Activated naive CD4-positive, alpha-beta T cell treated with anti-CD3 and anti-CD28 coated beads for 36 hours (primary cell): ENCODE data around the gene MSMO1. TPM values are rescaled to one million over a fixed set of nuclear protein-coding genes. Genes with fewer than 3 reads are reported as not detected.

Experiments
- CTCF ChIA-PET: fragments of 350-600 bp; sonication (Branson Sonifier 250); formaldehyde crosslinking; loops from one replicate; lab custom pipeline; 2021; ENCODE audit warnings: antibody characterized with exemption; lab: Charles Lee
- DNase-seq: peaks from one replicate; pipeline ENCODE4 v3.0.0-alpha.2; 2020
- H3K27ac Mint-ChIP-seq: one replicate; pipeline ENCODE4 v1.8.0; 2021; ENCODE audit warnings: mild to moderate bottlenecking, mixed read lengths
- H3K27me3 Mint-ChIP-seq: one replicate; pipeline ENCODE4 v1.8.0; 2021; ENCODE audit warnings: low read depth, mixed read lengths
- H3K36me3 Mint-ChIP-seq: one replicate; pipeline ENCODE4 v1.8.0; 2021; ENCODE audit warnings: low read depth, mixed read lengths
- H3K4me1 Mint-ChIP-seq: one replicate; pipeline ENCODE4 v1.8.0; 2021; ENCODE audit warnings: low read depth, mixed read lengths
- H3K4me3 Mint-ChIP-seq: one replicate; pipeline ENCODE4 v1.8.0; 2021; ENCODE audit warnings: mild to moderate bottlenecking, moderate library complexity, mixed read lengths
- H3K9me3 Mint-ChIP-seq: one replicate; pipeline ENCODE4 v1.8.0; 2021; ENCODE audit warnings: mixed read lengths
- intact Hi-C: fragments of 100-400 bp; cut with micrococcal nuclease; formaldehyde crosslinking; loops from one replicate; pipeline ENCODE4 v1.15.1; 2023
- total RNA-seq, 2 experiments: library from RNA; stranded (reverse); gene quantifications; one replicate each; pipeline ENCODE4 v1.2.3, GENCODE V29; 2021

MSMO1 gene
- total RNA-seq, 2 experiments from 2014 or later: 61.2 to 72.1 TPM

- no peak for DNase-seq
- H3K9me3 Mint-ChIP-seq: no peaks in the 10 kb centered on the region
- H3K27ac Mint-ChIP-seq: no peak overlapping the region
- H3K4me3 Mint-ChIP-seq: no peak overlapping the region
- peaks cover 28% of the 10 kb centered on the region for H3K36me3 Mint-ChIP-seq
- intact Hi-C loops: no loop called here
- H3K4me1 Mint-ChIP-seq: peaks cover 33% of the 10 kb centered on the region
- CTCF ChIA-PET: no interaction called here
- no peaks in the 10 kb centered on the region for H3K27me3 Mint-ChIP-seq
Observed at GRCh38 chr4:165299399-165300060, 27.9 kb upstream of the MSMO1 start.

- H3K9me3 Mint-ChIP-seq: no peaks in the 10 kb centered on the region
- peak; percentile 18 for DNase-seq
- intact Hi-C loops: loop anchor here (1.0 kb wide), 2 partner anchors 25 to 46 kb away; partner anchors contain the start of gene MSMO1
- peaks cover 22% of the 10 kb centered on the region for H3K4me1 Mint-ChIP-seq
- peak overlapping the region; percentile 85 for H3K27ac Mint-ChIP-seq
- no peaks in the 10 kb centered on the region for H3K27me3 Mint-ChIP-seq
- CTCF ChIA-PET: no interaction called here
- H3K36me3 Mint-ChIP-seq: peaks cover 20% of the 10 kb centered on the region
- peak overlapping the region; percentile 71 for H3K4me3 Mint-ChIP-seq
Observed at GRCh38 chr4:165301833-165302232, 25.6 kb upstream of the MSMO1 start.

GRCh38 chr4:165302658-165303057 lies 24.8 kb upstream of the MSMO1 start:
- no peak overlapping the region for H3K27ac Mint-ChIP-seq
- CTCF ChIA-PET: no interaction called here

GRCh38 chr4:165308166-165308565 lies 19.3 kb upstream of the MSMO1 start:
- H3K9me3 Mint-ChIP-seq: no peaks in the 10 kb centered on the region
- peaks cover 9% of the 10 kb centered on the region for H3K4me1 Mint-ChIP-seq
- no peak overlapping the region for H3K27ac Mint-ChIP-seq
- peaks cover 32% of the 10 kb centered on the region for H3K36me3 Mint-ChIP-seq
- no peak for DNase-seq
- CTCF ChIA-PET: no interaction called here
- intact Hi-C loops: no loop called here
- no peaks in the 10 kb centered on the region for H3K27me3 Mint-ChIP-seq
- no peak overlapping the region for H3K4me3 Mint-ChIP-seq

More at GRCh38 chr4:165302658-165303057, 24.8 kb upstream of the MSMO1 start:
- peaks cover 22% of the 10 kb centered on the region for H3K4me1 Mint-ChIP-seq
- intact Hi-C loops: loop anchor here (1.0 kb wide), 1 partner anchor 25 kb away; the partner anchor contains the start of gene MSMO1
- H3K4me3 Mint-ChIP-seq: no peak overlapping the region
- H3K9me3 Mint-ChIP-seq: no peaks in the 10 kb centered on the region
- no peak for DNase-seq
- no peaks in the 10 kb centered on the region for H3K27me3 Mint-ChIP-seq
- H3K36me3 Mint-ChIP-seq: peaks cover 20% of the 10 kb centered on the region

- H3K27me3 Mint-ChIP-seq: no peaks in the 10 kb centered on the region
- H3K36me3 Mint-ChIP-seq: peaks cover 32% of the 10 kb centered on the region
- no peak overlapping the region for H3K4me3 Mint-ChIP-seq
- no peak for DNase-seq
- no peak overlapping the region for H3K27ac Mint-ChIP-seq
- peaks cover 9% of the 10 kb centered on the region for H3K4me1 Mint-ChIP-seq
- CTCF ChIA-PET: no interaction called here
- no peaks in the 10 kb centered on the region for H3K9me3 Mint-ChIP-seq
- intact Hi-C loops: no loop called here
Observed at GRCh38 chr4:165308606-165309005, 18.9 kb upstream of the MSMO1 start.

- H3K27ac Mint-ChIP-seq: no peak overlapping the region
- DNase-seq: no peak
- H3K9me3 Mint-ChIP-seq: no peaks in the 10 kb centered on the region
- peaks cover 6% of the 10 kb centered on the region for H3K4me1 Mint-ChIP-seq
- H3K27me3 Mint-ChIP-seq: no peaks in the 10 kb centered on the region
- H3K4me3 Mint-ChIP-seq: no peak overlapping the region
- intact Hi-C loops: no loop called here
- CTCF ChIA-PET: interaction anchor here (0.6 to 1.3 kb wide), 3 partner anchors 36 to 196 kb away, joined by 3 to 4 read pairs (median 3); partner anchors contain the start of gene TMEM192
- H3K36me3 Mint-ChIP-seq: peaks cover 35% of the 10 kb centered on the region
Observed at GRCh38 chr4:165309456-165309855, 18.0 kb upstream of the MSMO1 start.

- Mint-ChIP-seq H3K4me1 (peaks cover 6% of the 10 kb centered on the region), H3K9me3 (no peaks in the 10 kb centered on the region), H3K27ac (no peak overlapping the region), H3K36me3 (peaks cover 35% of the 10 kb centered on the region), H3K4me3 (no peak overlapping the region), H3K27me3 (no peaks in the 10 kb centered on the region)
- intact Hi-C loops: no loop called here
- no peak for DNase-seq
- CTCF ChIA-PET: no interaction called here
Observed at GRCh38 chr4:165312506-165312905, 15.0 kb upstream of the MSMO1 start.

GRCh38 chr4:165319030-165319429 lies 8.4 kb upstream of the MSMO1 start:
- Mint-ChIP-seq H3K4me3 (no peak overlapping the region), H3K4me1 (no peaks in the 10 kb centered on the region), H3K9me3 (no peaks in the 10 kb centered on the region), H3K27me3 (no peaks in the 10 kb centered on the region), H3K36me3 (peaks cover 11% of the 10 kb centered on the region), H3K27ac (no peak overlapping the region)
- CTCF ChIA-PET: interaction anchor here (0.6 kb wide), 2 partner anchors 63 to 145 kb away, joined by 4 read pairs; no protein-coding TSS in a partner anchor
- DNase-seq: no peak
- intact Hi-C loops: no loop called here

GRCh38 chr4:165319509-165319908 lies 8.0 kb upstream of the MSMO1 start:
- peaks cover 6% of the 10 kb centered on the region for H3K36me3 Mint-ChIP-seq
- H3K27me3 Mint-ChIP-seq: no peaks in the 10 kb centered on the region

GRCh38 chr4:165324236-165324917 lies 3.1 kb upstream of the MSMO1 start:
- CTCF ChIA-PET: no interaction called here
- Mint-ChIP-seq H3K4me1 (peaks cover 14% of the 10 kb centered on the region), H3K4me3 (no peak overlapping the region), H3K27me3 (no peaks in the 10 kb centered on the region), H3K9me3 (no peaks in the 10 kb centered on the region), H3K27ac (no peak overlapping the region), H3K36me3 (no peaks in the 10 kb centered on the region)
- intact Hi-C loops: no loop called here
- DNase-seq: no peak

More at GRCh38 chr4:165319509-165319908, 8.0 kb upstream of the MSMO1 start:
- intact Hi-C loops: no loop called here
- Mint-ChIP-seq H3K4me3 (no peak overlapping the region), H3K9me3 (no peaks in the 10 kb centered on the region), H3K27ac (no peak overlapping the region), H3K4me1 (no peaks in the 10 kb centered on the region)
- CTCF ChIA-PET: interaction anchor here (0.6 to 1.2 kb wide), 2 partner anchors 13 to 63 kb away, joined by 3 to 4 read pairs; no protein-coding TSS in a partner anchor
- no peak for DNase-seq

GRCh38 chr4:165324918-165325304 lies 2.6 kb upstream of the MSMO1 start:
- Mint-ChIP-seq H3K9me3 (no peaks in the 10 kb centered on the region), H3K27me3 (no peaks in the 10 kb centered on the region), H3K27ac (no peak overlapping the region), H3K4me1 (peaks cover 18% of the 10 kb centered on the region), H3K36me3 (peaks cover 3% of the 10 kb centered on the region), H3K4me3 (no peak overlapping the region)
- intact Hi-C loops: loop anchor here (5.0 kb wide), 1 partner anchor 33 kb away; no protein-coding TSS in a partner anchor
- no peak for DNase-seq
- CTCF ChIA-PET: no interaction called here

GRCh38 chr4:165325732-165326512 lies 1.5 kb upstream of the MSMO1 start:
- H3K36me3 Mint-ChIP-seq: peaks cover 10% of the 10 kb centered on the region
- intact Hi-C loops: loop anchor here (2.0 to 5.0 kb wide), 3 partner anchors 34 to 1831 kb away; partner anchors contain the start of gene TMA16
- peaks cover 27% of the 10 kb centered on the region for H3K4me1 Mint-ChIP-seq
- H3K4me3 Mint-ChIP-seq: peak overlapping the region; percentile 4
- H3K27ac Mint-ChIP-seq: no peak overlapping the region
- no peaks in the 10 kb centered on the region for H3K27me3 Mint-ChIP-seq
- DNase-seq: peak; percentile 38
- no peaks in the 10 kb centered on the region for H3K9me3 Mint-ChIP-seq
- CTCF ChIA-PET: interaction anchor here (0.5 to 2.1 kb wide), 3 partner anchors 9 to 195 kb away, joined by 3 to 5 read pairs (median 3); no protein-coding TSS in a partner anchor
